Right atrium auricular region (tissue), 2 donors: ENCODE measurements around the gene YIPF3. TPM values are rescaled to one million over a fixed set of nuclear protein-coding genes. Genes with fewer than 3 reads are reported as not detected.
"Not testable (repeated sequence)": the region's sequence is repeated elsewhere in the genome, so short reads cannot be mapped to it uniquely, and the experiment has no call there.

ENCODE experiments used
- DNase-seq: peaks from one replicate; pipeline ENCODE4 v3.0.0-alpha.2; 2019; ENCODE audit warnings: low spot score
- H3K27ac ChIP-seq, 2 donors: fragments of 200-600 bp; sonication (generic); 1 replicate in 1 of 2; 2 replicates in 1 of 2; pipeline ENCODE4 v1.5.1; 2016 to 2019
- H3K27me3 ChIP-seq, 2 donors: fragments of 200-600 bp; sonication (generic); one replicate each; pipeline versions ENCODE4 v1.5.1 to v1.6.0; 2017 to 2019
- H3K36me3 ChIP-seq: fragments of 200-600 bp; sonication (generic); one replicate; pipeline ENCODE4 v1.5.1; 2016
- H3K4me1 ChIP-seq, 2 donors: fragments of 200-600 bp; sonication (generic); one replicate each; pipeline versions ENCODE4 v1.5.1 to v1.6.0; 2017 to 2019
- H3K4me3 ChIP-seq, 2 donors: fragments of 200-600 bp; sonication (generic); 1 replicate in 1 of 2; 2 replicates in 1 of 2; pipeline ENCODE4 v1.5.1; 2017 to 2019; ENCODE audit warnings: mild to moderate bottlenecking in 1 of 2, moderate library complexity in 1 of 2
- H3K9me3 ChIP-seq, 2 donors: fragments of 200-600 bp; sonication (generic); one replicate each; pipeline ENCODE4 v1.5.1; 2019
- total RNA-seq, 2 donors: library from RNA; depleted of rRNA; stranded (reverse); fragments of >200 nt; gene quantifications; one replicate each; pipeline ENCODE4 v1.1.0, GENCODE V29; 2016
- TF ChIP-seq, protein P1 (sequence below), 2 donors: fragments of 200-600 bp; sonication (generic); IDR thresholded peaks; one replicate each; pipeline ENCODE4 v1.5.1; 2019; ENCODE audit warnings: antibody characterized with exemption in 2 of 2

YIPF3 gene
- 100 to 1,000 TPM in 1 of 2 donors, 10 to 100 TPM in 1; 84.0 to 103 TPM for total RNA-seq

DNA sequence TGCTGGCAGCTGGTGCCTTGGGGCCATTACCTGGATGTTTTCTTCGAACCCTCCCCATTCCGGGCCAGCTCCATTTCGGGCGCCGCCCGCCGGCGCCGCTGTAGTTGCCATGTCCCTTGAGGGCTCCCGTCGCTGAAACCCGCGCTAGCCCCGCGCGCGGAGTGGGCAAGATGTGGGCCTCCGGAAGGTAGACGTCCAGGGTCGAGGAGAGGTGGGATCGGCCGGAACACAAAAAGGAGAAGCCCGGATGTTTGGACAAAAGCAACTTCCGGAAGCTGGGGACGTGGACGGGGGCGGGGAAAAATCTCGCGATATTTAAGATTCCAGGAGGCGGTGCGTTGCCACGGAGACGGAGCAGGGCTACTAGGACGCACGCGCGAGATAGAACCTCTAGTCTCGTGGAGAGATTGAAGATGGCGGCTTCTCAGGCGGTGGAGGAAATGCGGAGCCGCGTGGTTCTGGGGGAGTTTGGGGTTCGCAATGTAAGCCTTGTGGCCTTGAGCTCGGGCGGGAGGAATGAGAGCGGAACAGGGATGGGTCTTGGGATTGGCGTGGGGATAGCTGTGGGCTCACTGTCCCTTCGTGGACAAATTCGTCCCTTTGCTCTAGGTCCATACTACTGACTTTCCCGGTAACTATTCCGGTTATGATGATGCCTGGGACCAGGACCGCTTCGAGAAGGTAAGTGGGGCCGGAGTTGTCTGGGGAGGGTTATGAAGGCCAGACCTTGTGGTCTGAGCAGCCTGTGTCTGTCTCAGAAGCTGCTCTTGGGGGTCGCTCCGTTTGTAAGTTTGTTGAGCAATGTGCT lies at the start of gene YIPF3, which contains the start of gene POLR1C:
Gene YIPF3 (minus strand): TSS at position 230 of the 808 bp plus-strand sequence. CDS start 119 bp downstream, at position 111.
Gene POLR1C (plus strand): TSS at position 393 of the 808 bp plus-strand sequence. CDS start 21 bp downstream, at position 414.
- TF ChIP-seq, protein P1, sequence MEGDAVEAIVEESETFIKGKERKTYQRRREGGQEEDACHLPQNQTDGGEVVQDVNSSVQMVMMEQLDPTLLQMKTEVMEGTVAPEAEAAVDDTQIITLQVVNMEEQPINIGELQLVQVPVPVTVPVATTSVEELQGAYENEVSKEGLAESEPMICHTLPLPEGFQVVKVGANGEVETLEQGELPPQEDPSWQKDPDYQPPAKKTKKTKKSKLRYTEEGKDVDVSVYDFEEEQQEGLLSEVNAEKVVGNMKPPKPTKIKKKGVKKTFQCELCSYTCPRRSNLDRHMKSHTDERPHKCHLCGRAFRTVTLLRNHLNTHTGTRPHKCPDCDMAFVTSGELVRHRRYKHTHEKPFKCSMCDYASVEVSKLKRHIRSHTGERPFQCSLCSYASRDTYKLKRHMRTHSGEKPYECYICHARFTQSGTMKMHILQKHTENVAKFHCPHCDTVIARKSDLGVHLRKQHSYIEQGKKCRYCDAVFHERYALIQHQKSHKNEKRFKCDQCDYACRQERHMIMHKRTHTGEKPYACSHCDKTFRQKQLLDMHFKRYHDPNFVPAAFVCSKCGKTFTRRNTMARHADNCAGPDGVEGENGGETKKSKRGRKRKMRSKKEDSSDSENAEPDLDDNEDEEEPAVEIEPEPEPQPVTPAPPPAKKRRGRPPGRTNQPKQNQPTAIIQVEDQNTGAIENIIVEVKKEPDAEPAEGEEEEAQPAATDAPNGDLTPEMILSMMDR (IDR thresholded peaks at IDR 0.05), result no peak
- no peaks in the 10 kb centered on the region for H3K9me3 ChIP-seq
- H3K36me3 ChIP-seq, result peaks cover 62% of the 10 kb centered on the region
- peak within 1 kb of the TSS; percentile 83 to 91 for H3K4me3 ChIP-seq
- H3K27me3 ChIP-seq, result no peaks in the 10 kb centered on the region
- H3K27ac ChIP-seq, result peak within 1 kb of the TSS; percentile 87 to 92
- DNase-seq, result peak; percentile 98
- H3K4me1 ChIP-seq, result peaks cover 0 to 44% of the 10 kb centered on the region in 2 donors

DNA sequence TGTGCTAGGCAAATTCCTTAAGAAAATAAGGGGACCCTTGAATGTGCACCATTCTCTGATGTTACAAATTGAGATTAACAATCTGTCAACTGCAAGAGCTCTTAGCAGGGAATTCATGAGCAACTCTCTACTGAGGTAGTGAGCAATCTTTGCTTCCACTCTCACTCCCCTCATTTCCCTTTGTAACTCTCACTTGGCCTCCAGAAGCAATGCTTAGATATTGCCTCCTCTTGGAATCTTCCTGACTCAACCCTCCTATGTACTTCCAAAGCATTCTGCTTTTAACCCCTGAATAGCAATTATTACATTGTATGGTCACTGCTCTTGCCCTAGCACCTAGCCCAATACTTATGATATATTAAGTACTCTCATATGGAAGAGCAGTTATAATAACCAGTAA lies 42.6 kb upstream of the YIPF3 start:
- Histone ChIP-seq H3K36me3 (peaks cover 93% of the 10 kb centered on the region), H3K4me3 (no peak overlapping the region), H3K27ac (no peak overlapping the region), H3K4me1 (no peaks in the 10 kb centered on the region), H3K27me3 (no peaks in the 10 kb centered on the region), H3K9me3 (no peaks in the 10 kb centered on the region)
- TF ChIP-seq, protein P1 (IDR thresholded peaks at IDR 0.05), result no peak
- DNase-seq, result no peak

DNA sequence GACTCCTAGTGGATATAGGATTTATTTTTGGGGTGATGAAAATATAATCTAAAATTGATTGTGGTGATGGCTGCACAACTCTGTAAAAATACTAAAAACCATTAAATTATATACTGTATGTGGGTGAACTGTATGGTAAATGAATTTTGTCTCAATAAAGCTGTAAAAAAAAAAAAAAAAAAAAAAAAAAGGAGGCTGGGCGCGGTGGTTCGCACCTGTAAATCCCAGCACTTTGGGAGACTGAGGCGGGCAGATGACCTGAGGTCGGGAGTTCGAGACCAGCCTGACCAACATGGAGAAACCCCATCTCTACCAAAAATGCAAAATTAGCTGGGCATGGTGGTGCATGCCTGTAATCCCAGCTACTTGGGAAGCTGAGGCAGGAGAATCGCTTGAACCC lies 40.9 kb upstream of the YIPF3 start:
- not testable (repeated sequence) for DNase-seq, H3K9me3 ChIP-seq, H3K4me3 ChIP-seq, H3K27ac ChIP-seq, H3K27me3 ChIP-seq, H3K4me1 ChIP-seq
- H3K36me3 ChIP-seq, result peaks cover 93% of the 10 kb centered on the region

DNA sequence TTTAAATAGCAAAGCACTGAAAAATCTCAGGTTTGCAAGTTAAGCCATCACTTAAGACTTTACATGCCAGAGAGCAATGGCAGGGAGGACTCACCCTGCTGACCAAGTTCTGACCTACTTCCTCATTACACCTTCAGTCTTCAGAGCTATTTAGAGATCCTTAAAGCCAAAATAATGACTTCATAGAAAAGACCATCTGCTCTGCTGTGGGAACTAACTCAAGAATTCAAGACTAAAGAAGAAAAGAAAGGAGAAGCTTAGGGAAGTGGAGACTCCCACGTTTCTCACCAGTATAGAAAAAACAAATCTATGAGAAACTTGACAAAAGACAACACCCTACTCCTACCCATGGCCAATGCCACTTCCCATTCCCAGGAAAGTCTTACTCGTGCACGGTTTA lies 30.5 kb upstream of the YIPF3 start:
- H3K27me3 ChIP-seq, result no peaks in the 10 kb centered on the region
- no peak for DNase-seq
- no peak overlapping the region for H3K27ac ChIP-seq
- TF ChIP-seq, protein P1 (IDR thresholded peaks at IDR 0.05), result no peak
- H3K36me3 ChIP-seq, result peaks cover 83% of the 10 kb centered on the region
- H3K4me1 ChIP-seq, result no peaks in the 10 kb centered on the region
- H3K9me3 ChIP-seq, result no peaks in the 10 kb centered on the region
- no peak overlapping the region for H3K4me3 ChIP-seq

DNA sequence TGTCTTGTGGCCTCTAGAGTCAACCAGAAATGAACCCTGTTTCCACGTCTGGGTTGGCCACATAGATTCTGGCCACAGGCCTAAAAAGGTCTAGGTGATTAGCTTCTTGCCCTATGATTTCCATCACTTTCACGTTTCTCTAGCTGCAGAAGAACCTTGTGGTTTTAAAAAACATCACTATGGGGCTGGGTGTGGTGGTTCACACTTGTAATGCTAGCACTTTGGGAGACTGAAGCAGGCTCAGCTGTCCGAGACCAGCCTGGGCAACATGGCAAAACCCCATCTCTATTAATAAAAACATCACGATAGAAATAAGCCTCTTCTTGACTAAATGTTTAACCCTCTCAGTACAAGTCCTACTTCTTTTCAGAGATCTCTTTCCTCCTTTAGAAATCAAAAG lies 27.7 kb upstream of the YIPF3 start:
- TF ChIP-seq, protein P1 (IDR thresholded peaks at IDR 0.05), result no peak
- H3K27me3 ChIP-seq, result no peaks in the 10 kb centered on the region
- no peak overlapping the region for H3K27ac ChIP-seq
- no peaks in the 10 kb centered on the region for H3K9me3 ChIP-seq
- H3K4me1 ChIP-seq, result no peaks in the 10 kb centered on the region
- peaks cover 77% of the 10 kb centered on the region for H3K36me3 ChIP-seq
- no peak overlapping the region for H3K4me3 ChIP-seq
- DNase-seq, result no peak

DNA sequence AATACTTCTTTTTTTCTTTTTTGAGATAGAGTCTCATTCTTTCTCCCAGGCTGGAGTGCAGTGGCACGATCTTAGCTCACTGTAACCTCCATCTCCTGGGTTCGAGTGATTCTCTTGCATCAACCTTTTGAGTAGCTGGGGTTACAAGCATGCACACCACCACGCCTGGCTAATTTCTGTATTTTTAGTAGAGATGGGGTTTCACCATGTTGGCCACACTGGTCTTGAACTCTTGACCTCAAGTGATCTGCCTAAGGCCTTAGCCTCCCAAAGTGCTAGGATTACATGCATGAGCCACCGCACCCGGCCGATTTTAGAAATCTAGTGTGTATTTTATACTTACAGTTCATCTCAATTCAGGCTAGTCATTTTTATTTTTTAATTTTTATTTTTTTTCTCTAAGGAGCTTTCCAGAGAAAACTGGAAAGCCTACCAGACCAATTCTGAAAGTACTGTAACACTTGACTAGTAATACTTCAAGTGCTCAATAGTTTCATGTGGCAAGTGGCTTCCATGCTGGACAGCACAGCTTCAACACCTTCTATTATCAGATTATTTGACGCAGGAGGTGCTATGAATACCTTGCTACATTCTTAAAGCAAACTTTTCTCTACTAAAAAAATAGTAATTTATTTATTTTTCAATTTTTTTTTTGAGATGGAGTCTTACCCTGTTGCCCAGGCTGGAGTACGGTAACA lies 25.2 kb upstream of the YIPF3 start:
- Histone ChIP-seq H3K4me1 (no peaks in the 10 kb centered on the region), H3K9me3 (no peaks in the 10 kb centered on the region), H3K27me3 (no peaks in the 10 kb centered on the region), H3K36me3 (peaks cover 54% of the 10 kb centered on the region), H3K27ac (no peak overlapping the region), H3K4me3 (no peak overlapping the region)
- DNase-seq, result no peak
- TF ChIP-seq, protein P1 (IDR thresholded peaks at IDR 0.05), result no peak
